Chondrocyte (in vitro differentiated cells): ENCODE data around the gene GMCL1. TPM values are rescaled to one million over a fixed set of nuclear protein-coding genes. Genes with fewer than 3 reads are reported as not detected.

Source experiments
- DNase-seq: peaks from one replicate; pipeline ENCODE4 v3.0.0; 2021; ENCODE audit warnings: mixed read lengths, low spot score
- H3K27ac Mint-ChIP-seq: one replicate; pipeline ENCODE4 v1.8.0; 2021; ENCODE audit warnings: mild to moderate bottlenecking, moderate library complexity, mixed read lengths; ENCODE audit not compliant: unreplicated experiment
- H3K27me3 Mint-ChIP-seq: 2 replicates; pipeline ENCODE4 v1.8.0; 2021; ENCODE audit warnings: low read depth, mixed read lengths
- H3K36me3 Mint-ChIP-seq: 2 replicates; pipeline ENCODE4 v1.8.0; 2021; ENCODE audit warnings: low read depth, mixed read lengths
- H3K4me1 Mint-ChIP-seq: 2 replicates; pipeline ENCODE4 v1.8.0; 2021; ENCODE audit warnings: low read depth, mild to moderate bottlenecking, mixed read lengths
- H3K4me3 Mint-ChIP-seq: one replicate; pipeline ENCODE4 v1.8.0; 2021; ENCODE audit warnings: mild to moderate bottlenecking, moderate library complexity, mixed read lengths; ENCODE audit not compliant: unreplicated experiment
- H3K9me3 Mint-ChIP-seq: 2 replicates; pipeline ENCODE4 v1.8.0; 2021; ENCODE audit warnings: low read depth, mixed read lengths
- CTCF ChIP-seq: fragments of 200-600 bp; sonication (generic); IDR thresholded peaks from 2 replicates; pipeline ENCODE4 v1.5.0; 2021; ENCODE audit warnings: antibody characterized with exemption, mild to moderate bottlenecking, moderate library complexity
- total RNA-seq: library from RNA; stranded (reverse); gene quantifications from 3 replicates; pipeline ENCODE4 v1.2.1, GENCODE V29; 2021

Gene GMCL1
- total RNA-seq, 1 donor from 2014 or later, result 13.6 TPM

DNA sequence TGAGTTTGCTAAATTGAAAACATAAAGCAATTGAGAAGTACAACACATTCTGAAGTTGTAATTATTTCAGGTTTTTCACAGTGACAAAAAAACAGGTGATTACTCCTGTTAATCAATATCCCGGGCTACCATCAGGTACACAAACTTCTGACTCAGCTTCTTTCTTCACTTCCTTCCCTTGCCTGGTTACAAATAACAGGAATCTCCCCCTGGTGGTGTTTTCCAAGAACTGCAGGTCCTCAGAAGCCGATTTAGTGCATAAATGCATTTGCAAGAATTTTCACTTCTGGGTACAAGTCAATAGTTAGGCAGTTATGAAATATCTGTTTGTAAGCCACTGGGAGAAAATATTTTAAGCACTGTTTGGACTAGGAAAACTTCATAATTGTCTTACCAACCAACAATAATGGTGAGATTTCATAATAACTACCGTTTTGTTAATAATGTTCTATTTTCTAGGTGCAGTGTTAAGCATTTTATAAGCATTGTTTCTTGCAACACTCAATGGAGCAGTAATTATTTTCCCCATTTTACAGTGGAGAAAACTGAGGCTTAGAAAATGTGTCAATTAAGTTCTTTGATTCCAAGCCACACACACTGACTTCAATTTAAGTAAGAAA, 12.4 kb upstream of the GMCL1 start:
- TF ChIP-seq CTCF, result peak; percentile 98
- peaks cover 7% of the 10 kb centered on the region for H3K4me1 Mint-ChIP-seq
- no peaks in the 10 kb centered on the region for H3K9me3 Mint-ChIP-seq
- H3K27ac Mint-ChIP-seq, result no peak overlapping the region
- DNase-seq, result no peak
- H3K36me3 Mint-ChIP-seq, result peaks cover 29% of the 10 kb centered on the region
- no peak overlapping the region for H3K4me3 Mint-ChIP-seq
- no peaks in the 10 kb centered on the region for H3K27me3 Mint-ChIP-seq

DNA sequence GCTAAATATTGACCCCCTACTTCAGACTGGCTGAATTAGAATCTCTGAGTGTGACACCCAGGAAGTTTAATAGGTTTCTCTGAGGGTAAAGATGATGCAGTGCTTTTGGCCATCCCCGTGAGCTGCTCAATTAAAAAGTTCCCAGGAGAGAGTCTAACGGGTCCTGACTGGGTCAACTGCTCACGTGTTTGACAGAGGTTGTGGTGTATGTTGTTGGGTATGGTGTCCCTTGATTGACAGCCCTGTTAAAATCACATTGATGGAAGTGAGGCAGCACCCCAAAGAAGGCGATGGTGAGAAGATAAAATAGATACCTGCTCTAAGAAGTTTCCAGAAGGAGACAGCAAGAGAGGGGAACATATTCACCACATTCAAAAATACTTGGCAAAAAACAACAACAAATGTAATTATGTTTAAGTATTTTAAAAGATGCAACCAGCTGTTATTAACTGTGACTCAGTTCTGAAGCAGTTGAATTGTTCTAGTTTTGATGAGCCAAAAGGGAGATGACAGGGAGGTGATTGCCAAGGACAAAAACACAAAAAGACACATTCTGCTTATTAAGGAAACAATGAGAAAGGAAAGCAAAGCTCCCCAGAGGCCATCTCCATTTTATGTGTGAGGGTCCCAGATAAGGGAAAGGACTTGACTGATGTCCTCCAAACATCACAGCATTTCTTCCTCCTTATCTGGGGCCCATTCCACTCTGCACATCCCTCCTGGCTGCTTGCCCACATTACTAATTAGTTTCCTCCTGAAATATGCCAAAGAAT, 11.5 kb upstream of the GMCL1 start:
- Mint-ChIP-seq H3K4me3 (no peak overlapping the region), H3K9me3 (no peaks in the 10 kb centered on the region), H3K36me3 (peaks cover 29% of the 10 kb centered on the region), H3K27ac (no peak overlapping the region), H3K27me3 (no peaks in the 10 kb centered on the region), H3K4me1 (peaks cover 7% of the 10 kb centered on the region)
- no peak for TF ChIP-seq CTCF
- no peak for DNase-seq

- peak overlapping the region; percentile 98 for H3K27ac Mint-ChIP-seq
- no peak for TF ChIP-seq CTCF
- no peak for DNase-seq
These were observed 1.5 kb upstream of the GMCL1 start for GRCh38 chr2:69827796-69828540.

DNA sequence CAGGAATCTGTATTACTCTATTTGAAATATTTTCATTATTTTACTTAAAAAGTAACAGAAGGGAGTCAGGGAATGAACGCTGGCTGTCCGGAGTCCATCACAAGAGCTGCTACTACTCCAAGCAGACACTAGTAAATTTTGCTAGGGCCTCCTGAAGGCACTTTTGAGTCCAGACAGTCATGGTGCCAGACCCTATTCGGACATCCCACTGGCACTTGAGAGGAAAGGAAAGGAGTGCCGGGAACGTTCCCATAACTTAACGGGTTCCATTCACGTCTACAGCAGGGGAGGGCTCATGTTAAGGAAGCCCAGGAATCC, 563 bp upstream of the GMCL1 start:
- no peaks in the 10 kb centered on the region for H3K9me3 Mint-ChIP-seq
- TF ChIP-seq CTCF, result no peak
- peaks cover 31% of the 10 kb centered on the region for H3K4me1 Mint-ChIP-seq
- H3K27ac Mint-ChIP-seq, result peak overlapping the region; percentile 98
- H3K27me3 Mint-ChIP-seq, result no peaks in the 10 kb centered on the region
- H3K36me3 Mint-ChIP-seq, result no peaks in the 10 kb centered on the region
- H3K4me3 Mint-ChIP-seq, result peak overlapping the region; percentile 88
- no peak for DNase-seq

More at GRCh38 chr2:69827796-69828540, 1.5 kb upstream of the GMCL1 start:
- Mint-ChIP-seq H3K9me3 (no peaks in the 10 kb centered on the region), H3K36me3 (no peaks in the 10 kb centered on the region), H3K4me3 (no peak overlapping the region), H3K27me3 (no peaks in the 10 kb centered on the region), H3K4me1 (peaks cover 31% of the 10 kb centered on the region)
